G401 (cell line): ENCODE data around the gene SDK1. TPM values are rescaled to one million over a fixed set of nuclear protein-coding genes. Genes with fewer than 3 reads are reported as not detected.

ENCODE experiments used
- DNase-seq: peaks from one replicate; pipeline ENCODE4 v3.0.0-alpha.2; 2015; ENCODE audit warnings: low spot score
- in situ Hi-C: cut with HindIII; loops from 2 replicates; pipeline ENCODE4 v1.10.0; 2016; ENCODE audit warnings: low sequenced_read_pairs, mixed read lengths
- total RNA-seq: library from RNA; depleted of rRNA; stranded (reverse); fragments of >200 nt; shearing (Covaris generic); gene quantifications from 2 replicates; pipeline ENCODE4 v1.2.3, GENCODE V29; 2014

Gene SDK1
- total RNA-seq, 1 experiment from 2014 or later, result not detected

DNA sequence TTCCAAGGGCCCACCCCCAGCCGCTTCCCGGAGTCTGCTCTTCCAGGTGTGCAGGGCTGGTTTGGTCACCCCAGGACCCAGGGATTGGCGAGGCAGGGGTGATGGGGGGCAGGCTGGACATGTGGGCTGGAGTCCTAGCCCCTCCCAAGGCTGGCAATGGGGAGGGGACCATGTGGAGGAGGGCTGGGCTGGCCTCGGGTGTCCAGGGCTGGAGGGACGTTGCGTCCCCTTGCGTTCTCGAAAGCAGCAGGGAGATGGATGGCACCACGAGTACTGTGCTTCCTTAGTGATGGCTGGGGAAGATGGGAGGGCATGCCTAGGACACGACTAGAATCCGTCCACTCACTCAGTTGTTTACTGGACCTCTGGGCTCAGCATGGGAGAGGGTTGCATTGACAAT lies 848.6 kb downstream of the SDK1 start:
- no peak for DNase-seq
- in situ Hi-C loops, result no loop called here

DNA sequence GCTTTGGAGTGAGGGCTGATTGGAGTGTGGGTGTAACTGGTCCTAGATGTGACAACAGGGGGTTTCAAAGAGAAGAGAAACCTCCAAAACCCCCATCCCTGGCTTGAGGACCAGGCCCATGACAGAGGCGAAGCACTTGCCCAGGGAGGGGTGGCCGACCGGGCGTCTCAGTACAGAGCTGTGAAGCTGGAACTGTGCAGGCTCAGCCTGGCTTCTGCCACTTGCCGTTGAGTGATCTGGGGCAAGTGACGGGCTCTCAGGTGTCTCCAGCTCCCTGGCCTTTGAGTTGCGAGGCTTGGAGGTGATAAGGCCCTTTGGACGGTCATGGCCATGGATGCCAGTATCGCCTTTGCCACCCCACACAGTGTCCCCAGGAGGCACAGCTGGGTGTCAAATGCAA lies 849.7 kb downstream of the SDK1 start:
- in situ Hi-C loops, result no loop called here
- DNase-seq, result no peak

DNA sequence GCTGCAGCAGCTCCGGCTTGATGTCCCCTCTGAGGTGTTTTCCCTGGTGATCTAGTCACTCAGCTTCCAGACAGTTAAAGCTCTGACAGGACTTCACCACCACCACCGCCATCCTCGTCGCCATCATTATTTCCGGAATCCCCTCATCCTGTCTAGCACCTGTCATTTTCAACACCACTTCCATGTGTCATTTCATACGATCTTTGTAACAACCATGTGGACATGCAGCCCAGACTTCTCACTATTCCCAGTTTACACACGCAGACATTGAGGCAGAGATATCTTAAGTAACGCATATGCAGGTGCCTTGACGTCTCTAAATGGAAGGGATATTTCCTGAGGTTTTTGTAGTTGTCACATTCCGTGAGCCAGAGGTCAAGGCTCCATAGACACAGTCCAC lies 850.5 kb downstream of the SDK1 start:
- in situ Hi-C loops, result no loop called here
- no peak for DNase-seq

DNA sequence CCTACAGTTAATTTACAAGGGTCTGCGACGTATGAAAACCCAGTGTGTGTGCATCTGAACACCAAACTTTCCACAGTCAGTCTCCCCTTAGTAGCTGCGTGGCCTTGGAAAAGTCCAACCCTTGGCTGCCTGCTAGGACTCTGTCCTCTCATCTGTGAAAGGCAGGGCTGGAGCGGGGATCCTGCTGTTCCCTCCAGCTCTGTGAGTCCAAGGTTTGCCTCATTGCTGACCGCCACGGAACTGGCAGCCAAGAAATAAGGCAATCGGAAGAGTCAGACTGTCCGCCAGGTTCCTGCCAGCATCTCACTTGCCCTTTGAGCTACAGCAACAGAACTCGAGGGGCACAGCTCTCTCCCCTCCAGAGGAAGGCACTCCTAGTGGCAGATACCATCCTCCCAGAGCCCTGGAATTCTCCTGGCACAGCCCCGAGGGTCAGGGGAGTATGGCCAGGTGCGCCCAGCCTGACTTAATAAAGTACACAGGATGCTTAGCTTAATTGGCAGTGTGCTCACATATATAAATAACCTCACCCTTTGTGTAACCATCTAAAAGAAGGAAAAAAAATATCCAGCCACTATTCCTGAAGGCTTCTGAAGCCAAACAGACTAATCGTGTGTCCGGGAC lies 851.0 kb downstream of the SDK1 start:
- in situ Hi-C loops, result no loop called here
- peak; percentile 92 for DNase-seq

DNA sequence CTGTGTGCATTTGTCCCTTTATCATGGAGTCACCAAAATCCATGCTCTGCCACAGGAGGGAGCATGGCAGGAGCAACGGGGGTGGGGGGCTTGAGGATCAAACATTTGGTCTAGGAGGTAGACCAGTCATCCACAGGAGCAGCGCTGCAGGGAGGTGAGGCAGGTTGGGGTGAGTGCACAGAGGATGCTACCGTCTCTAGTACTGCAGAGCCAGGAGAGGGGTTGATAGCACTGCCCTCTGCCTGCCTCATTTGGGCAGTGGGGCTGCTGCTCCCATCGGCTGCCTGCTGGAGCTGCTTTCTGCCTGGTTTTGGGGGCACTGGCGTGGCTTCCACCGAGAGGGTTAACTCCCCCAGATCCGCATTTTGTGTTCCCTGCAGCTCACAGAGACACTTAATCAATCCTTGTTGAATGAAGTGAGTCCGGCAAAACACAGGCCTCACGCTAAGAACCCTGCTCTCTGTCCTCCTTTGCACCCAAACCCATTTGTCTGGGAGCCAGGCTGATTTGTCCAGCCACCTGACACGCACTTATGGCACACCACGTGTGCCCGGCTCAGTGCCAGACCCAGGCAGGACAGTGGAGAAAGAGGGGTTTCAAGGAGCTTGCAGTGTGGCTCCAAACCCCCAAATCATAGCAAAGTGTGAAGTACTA lies 854.0 kb downstream of the SDK1 start:
- in situ Hi-C loops, result no loop called here
- peak; percentile 45 for DNase-seq

DNA sequence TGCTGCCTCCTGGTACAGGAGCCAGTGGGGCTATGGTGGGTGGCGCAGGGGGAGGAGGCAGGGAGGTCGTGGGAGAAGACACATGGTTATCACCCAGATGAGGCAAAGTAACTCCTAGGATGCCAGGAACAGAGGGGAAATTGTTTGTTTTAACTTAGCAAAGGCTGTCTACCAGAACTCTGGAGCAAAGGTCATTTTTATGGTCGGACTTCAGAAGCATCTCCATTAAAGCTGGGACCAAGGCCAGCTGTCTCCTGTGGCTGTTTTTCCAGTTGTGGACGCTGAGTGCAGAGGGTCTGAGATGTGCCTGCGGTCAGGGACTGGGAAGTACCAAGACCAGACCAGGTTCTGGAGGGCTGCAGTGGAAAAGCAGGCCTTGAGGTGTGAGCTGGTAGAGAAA lies 855.1 kb downstream of the SDK1 start:
- in situ Hi-C loops, result no loop called here
- no peak for DNase-seq

DNA sequence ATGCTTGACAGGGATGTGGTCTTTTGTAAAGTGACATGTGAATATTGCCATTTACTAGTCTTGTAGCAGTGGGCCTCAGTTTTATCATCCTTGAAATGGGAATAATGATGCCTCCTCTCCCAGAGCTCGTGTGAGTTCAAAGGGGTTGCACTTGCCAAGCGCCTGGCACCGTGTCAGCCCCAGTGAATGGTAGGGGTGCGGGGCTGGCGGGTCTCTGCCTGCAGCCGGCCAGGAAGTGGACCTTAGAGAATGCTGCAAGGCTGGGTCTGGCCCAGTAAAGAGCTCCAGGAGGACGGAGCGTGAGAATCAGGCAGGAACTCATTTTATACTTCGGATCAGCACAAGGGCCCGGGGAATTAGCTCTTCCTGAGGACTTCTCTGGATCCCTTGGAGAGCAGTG lies 856.6 kb downstream of the SDK1 start:
- in situ Hi-C loops, result no loop called here

DNA sequence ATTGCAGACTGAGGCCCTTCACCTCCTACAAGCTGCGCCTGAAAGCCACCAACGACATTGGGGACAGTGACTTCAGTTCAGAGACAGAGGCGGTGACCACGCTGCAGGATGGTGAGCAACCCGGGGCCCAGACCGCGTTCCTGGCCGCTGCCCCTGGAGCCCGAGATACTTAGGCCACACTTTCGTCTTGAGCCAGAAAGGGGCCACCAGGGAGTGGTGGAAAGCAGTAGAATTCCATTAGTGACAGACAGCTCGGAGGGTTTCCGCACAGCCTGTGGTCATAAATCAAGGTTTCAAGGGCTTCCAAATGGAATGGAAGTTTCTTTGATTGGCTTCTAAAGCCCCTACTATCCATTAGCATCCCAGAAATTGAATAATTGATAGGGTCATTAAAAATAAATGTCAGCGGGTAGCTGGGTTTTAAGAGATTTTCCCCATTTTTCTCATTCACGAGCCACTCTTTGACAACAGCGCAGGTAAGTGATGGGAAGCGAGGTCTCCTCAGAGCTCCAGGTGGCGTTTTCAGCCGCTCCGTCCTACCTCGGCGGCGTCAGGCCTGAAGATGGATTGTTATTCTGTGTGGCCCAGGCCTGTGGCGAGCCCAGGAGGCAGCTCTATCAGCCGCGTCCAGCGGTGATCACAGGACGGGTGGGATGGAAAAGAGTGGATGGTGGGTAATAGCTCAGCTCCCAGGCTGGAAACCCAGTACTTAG lies 857.5 kb downstream of the SDK1 start:
- no peak for DNase-seq

More for the DNA sequence above, 856.6 kb downstream of the SDK1 start:
- no peak for DNase-seq

DNA sequence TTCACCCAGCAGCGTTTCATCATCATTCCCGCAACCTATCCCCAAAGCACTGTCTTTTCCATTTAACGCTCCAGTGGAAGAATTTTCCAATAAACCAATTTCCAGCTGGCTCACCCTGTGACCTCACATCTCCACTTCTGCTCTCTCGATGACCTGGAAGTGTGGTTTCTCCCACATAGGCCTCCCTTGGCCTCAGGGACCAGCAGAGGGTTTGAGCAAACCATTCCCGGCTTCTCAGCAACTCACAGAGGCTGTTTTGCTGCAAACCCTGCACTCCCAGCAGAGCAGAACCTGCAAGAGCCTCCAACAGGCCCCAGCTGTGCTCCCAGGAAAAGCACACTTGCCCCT lies 858.1 kb downstream of the SDK1 start:
- in situ Hi-C loops, result no loop called here
- no peak for DNase-seq

More for the DNA sequence above, 857.5 kb downstream of the SDK1 start:
- in situ Hi-C loops, result no loop called here

DNA sequence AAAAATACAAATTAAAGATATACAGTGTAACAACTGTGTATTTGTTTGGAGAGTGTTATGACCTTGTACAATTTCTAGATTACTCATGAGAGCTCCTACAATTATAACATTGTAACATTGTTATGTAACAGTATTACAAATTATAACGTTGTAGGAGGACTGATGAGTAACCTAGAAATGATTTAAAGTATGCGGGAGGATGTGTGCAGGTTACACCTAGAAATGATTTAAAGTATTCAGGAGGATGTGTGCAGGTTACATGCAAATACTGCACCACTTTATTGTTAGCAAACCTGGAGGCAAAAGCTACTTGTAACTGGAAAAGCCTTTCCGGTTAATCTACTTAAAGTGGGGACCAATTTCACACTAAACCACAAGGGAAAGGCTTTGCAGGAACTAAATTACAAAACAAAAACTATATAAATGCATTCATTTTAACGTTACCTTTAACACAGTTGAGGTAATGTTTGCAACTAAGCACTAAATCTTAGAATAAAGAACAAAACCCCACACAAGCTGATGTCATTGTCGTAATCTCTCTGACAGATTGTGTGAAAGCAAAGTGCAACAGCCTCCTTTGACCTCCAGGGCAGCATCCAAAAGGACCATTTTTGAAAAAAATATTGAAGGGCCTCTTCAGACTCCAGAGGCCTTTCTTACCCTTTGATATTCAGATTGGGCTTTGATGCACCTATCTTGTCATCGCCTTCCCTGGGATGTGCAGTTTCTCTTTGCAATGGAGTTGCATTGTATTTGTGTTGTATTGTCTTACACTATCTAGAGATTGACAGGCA lies 858.9 kb downstream of the SDK1 start:
- in situ Hi-C loops, result no loop called here
- DNase-seq, result no peak

DNA sequence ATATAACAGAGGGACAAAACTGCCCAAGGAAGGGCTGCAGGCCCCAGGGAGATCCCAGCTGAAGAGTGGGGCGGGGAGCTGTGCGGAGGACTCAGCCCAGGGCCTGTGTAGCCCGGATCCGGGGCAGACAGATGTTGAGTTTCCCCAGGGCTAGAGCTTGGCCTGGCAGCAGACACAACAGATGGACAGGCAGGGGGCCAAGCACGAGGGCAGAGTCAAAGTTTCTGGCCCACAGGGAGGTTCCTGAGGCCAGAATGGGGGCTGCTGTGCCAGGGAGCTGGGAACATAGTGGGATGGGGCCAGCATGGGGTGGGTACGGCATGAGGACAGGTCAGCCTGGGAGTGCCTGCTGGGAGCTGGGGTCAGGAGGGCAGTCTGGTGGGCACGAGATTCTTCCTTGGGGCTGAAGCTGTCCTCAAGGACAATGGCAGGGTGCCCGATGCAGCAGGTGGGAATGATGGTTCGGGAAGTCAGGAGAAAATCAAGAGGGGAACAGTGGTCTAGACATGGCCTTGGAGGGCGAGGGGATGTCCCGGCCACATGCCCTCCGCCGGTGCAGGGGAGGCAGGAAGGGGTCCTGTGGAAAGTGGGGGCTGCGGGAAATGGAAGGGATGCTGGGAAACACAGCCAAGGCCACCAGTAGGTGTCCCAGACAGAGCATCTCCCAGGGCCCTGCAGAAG lies 862.0 kb downstream of the SDK1 start:
- in situ Hi-C loops, result no loop called here

DNA sequence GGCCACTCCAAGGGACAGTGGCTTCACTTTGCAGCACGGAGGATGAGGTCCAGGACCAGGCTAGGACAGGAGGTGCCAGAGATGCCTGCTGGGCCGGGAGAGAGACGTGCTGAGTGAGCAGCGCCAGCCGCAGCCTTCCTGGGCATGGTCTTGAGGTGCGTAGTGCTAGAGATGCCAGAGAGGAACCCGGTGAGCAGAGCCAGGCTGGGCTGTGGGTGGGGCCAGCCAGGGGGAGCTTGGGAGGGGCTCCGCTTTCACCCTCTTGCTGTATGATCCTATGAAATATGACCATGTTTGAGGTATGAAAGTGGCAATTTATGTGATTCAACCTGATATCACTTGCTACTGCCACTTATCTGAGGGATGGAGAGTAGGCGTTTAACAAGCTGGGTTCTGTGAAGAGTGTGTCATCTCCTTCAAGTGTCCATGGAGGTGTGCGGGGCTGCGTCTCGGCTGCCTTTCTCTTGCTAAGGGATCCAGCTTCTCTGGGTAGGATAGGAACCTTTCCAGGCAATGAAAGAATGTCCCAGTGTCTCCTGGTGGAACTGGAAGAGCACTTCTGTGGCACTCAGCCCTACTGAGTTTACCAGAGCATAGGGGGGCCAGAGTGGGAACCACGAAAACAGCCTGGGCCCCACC lies 862.6 kb downstream of the SDK1 start:
- peak; percentile 18 for DNase-seq
- in situ Hi-C loops, result no loop called here

More for the DNA sequence above, 862.0 kb downstream of the SDK1 start:
- no peak for DNase-seq

DNA sequence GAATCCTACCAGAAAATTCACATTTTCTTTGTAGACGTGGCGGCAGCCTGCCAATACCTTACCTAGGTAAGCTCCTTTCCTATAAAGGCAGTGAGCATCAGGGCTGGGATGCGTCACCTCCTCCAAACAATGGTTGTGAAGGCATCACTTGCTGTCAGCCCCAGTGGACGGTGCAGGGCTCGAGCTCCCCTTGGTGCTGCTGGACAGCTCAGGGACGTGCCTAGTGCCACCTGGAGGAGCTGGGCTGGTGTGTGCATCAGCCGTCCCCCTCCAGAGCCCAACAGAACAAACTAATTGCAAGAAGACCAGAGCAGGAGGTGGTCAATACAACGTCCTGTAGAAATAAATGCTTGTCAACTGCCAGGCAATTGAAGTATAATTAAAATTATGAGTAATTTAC lies 863.5 kb downstream of the SDK1 start:
- DNase-seq, result no peak
- in situ Hi-C loops, result no loop called here

DNA sequence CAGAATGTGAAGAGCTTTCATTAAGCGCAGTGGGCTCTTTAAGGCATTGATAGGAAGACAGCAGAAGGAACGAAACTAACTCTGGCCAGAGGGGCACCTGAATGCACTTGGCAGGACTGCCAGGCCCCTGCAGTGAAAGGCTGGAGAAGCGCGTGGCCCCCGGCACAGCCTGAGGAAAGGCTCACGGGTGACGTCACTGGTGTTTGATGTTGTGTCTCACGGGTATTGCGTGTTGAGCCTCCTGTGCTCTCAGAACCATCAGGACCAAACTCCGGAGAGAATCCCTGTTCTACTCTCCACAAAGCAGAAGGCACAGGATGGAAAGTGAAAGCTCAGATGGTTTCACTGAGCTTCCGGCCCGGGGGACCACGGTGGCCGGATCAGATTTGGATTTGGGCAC lies 865.3 kb downstream of the SDK1 start:
- DNase-seq, result no peak
- in situ Hi-C loops, result no loop called here

DNA sequence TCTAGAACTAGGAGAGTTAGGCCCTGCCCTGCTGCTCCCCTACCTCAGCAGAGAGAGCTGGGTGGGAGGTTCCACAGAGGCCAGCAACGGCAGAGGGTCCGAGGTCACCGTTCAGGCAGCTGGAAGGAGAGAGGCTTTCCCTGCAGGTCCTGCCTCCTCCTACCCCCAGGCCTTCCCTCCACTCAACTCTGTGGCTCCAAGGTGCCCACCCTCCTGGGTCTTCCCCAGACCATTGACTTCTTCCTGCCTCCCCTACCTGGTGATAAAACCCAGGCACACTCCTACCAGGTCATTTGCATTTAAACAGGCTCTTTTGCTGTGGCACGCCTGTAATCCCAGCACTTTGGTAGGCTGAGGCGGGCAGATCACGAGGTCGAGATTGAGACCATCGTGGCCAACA lies 865.8 kb downstream of the SDK1 start:
- DNase-seq, result no peak
- in situ Hi-C loops, result no loop called here

DNA sequence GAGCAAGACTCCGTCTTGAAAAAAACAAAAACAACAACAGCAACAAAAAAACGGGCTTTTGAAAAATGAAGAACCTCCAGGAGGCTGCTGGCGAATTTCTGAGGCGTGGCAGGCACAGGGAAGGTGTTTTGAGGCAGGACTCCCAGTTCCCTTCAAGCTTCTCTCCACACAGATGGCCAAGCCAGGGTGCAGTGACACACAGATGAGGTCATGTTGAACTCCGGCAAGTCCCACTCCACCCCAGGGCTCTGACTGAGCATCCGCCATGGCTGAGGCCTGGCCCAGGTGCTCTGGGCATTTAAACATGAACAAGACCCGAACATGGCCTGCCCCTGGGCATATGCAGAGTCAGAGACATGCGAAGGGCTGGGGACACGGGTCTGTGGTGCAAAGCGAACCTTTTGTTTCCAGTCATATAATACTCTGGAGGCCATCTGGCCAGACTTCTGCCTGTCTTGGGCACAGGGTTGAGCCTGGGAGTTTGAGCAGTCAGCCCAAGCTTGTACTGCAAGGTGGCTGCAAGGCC lies 866.4 kb downstream of the SDK1 start:
- in situ Hi-C loops, result no loop called here
- DNase-seq, result peak; percentile 19

DNA sequence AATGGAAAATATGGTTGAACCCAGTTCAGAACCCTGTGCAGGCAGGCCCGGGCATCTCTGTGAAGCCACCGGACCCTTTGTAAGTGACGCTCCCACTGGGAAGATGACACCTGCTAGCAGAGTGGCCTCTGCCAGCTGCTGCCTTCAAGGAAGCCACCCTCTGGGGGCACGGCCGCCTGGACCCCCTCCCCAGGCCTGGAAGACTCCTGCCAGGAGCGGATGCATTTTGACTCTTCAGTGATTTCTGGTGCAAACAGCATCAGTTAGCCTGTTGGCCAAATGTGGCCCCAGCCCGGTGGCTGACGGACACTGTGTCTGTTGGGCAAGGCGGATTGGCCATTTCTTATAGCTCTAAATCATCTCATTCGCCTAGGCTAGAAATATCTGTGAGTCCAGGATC lies 867.0 kb downstream of the SDK1 start:
- DNase-seq, result no peak
- in situ Hi-C loops, result no loop called here

DNA sequence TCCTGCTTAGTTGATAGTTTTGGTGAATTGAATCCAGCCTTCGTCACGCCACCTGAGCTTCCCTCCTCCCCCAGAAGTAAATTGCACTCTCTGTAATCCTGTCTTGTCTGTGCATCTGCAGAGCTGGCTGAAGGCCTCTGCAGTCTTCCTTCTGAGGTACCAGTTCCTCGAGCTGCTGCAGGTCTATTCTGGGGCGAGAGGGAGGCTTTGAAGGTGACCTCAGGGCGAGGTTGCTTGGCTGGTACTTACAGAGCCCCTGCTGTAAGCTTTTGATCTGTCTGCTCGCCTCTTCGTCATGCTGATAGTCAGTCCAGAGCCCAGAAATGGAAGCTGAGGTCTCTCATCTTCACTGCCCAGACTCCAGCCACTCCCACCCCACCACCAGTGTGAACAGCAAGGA lies 867.5 kb downstream of the SDK1 start:
- no peak for DNase-seq
- in situ Hi-C loops, result no loop called here

DNA sequence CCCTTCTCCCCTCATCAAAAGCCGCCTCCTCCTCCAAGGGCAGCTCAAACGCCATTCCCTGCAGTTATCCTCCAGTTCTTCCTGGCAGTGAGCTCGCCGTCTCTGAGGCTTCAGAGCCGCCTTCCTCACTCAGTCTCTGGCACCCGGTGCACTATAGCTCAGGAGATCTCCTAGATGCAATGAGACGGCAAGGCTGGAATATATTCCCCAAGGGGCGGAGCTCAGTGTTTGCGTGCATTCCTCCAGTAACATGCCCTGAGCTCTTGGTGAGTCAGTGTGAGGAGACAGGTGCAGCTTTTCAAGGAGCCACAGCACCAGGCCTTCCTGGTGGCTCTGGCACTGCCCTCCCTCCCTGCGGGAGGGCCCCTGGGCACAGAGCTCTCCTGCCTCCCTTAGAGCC lies 868.4 kb downstream of the SDK1 start:
- in situ Hi-C loops, result no loop called here
- DNase-seq, result no peak
